ENCODE data around the gene CLEC3B. TPM values are rescaled to one million over a fixed set of nuclear protein-coding genes. Genes with fewer than 3 reads are reported as not detected.
"Not testable (repeated sequence)": the region's sequence is repeated elsewhere in the genome, so short reads cannot be mapped to it uniquely, and the experiment has no call there.

The CLEC3B gene
- total RNA-seq, 2 experiments from 2014 or later: 0.45 TPM; not detected in 1

DNA sequence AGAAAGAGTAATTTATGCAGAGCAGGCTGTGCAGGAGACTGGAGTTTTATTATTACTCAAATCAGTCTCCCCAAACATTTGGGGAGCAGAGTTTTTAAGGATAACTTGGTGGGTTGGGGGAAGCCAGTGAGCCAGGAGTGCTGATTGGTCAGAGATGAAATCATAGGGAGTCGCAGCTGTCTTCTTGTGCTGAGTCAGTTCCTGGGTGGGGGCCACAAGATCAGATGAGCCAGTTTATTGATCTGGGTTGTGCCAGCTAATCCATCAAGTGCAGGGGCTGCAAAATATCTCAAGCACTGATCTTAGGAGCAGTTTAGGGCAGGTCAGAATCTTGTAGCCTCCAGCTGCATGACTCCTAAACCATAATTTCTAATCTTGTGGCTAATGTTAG is 27.7 kb downstream of the CLEC3B start:
- H3K9me3 Mint-ChIP-seq; H3K27ac Mint-ChIP-seq; H3K36me3 Mint-ChIP-seq; DNase-seq; POLR2A ChIA-PET; H3K4me3 Mint-ChIP-seq; ATAC-seq (ENCODE audit: low read depth): not testable (repeated sequence)
- H3K4me1 Mint-ChIP-seq: peaks cover 18% of the 10 kb centered on the region
- H3K27me3 Mint-ChIP-seq: peaks cover 34% of the 10 kb centered on the region

DNA sequence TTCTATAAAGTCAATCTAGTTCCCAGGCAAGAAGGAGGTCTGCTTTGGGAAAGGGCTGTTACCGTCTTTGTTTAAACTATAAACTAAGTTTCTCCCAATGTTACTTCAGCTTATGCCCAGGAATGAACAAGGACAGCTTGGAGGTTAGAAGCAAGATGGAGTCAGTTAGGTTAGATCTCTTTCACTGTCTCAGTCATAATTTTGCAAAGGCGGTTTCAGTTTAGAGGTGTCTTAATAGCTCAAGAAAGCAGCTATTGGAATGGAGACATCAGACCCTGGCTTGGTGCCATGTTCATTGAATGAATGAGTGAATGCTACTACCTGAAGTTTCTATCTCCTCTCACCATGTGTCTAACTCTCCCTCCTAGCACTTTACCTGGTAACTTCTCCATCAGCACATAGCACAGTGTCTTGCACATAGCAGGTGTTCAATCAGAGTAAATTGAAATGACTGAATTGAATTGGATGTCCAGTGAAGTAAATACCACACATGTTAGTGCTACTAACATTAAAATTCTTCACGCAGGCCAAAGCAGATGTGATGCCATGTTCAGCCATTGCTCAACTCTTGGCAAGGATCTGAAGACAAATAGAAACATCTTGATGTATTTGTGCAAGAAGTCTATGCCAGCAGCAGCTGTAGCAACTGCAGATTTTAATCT is 28.2 kb downstream of the CLEC3B start:
- Mint-ChIP-seq H3K36me3 (no peaks in the 10 kb centered on the region), H3K9me3 (no peaks in the 10 kb centered on the region), H3K4me3 (no peak overlapping the region)

DNA sequence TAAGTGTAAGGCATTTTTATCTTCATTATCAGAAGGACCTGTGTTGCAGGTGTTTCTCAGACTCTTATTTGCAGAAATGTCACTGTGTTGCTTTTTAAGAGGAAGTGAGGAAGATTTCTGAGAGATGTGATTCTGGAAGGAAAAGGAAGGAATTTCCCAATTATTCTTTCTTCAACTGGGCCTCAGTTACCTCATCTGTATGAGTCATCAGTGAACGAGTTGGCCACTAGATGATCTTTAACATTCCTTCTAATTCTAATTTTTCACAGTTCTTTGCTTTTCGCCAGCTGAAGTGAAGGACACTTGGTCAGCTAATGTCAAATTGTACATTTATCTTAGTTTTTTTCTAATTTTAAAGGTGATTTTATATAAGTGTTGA is 28.9 kb downstream of the CLEC3B start:
- DNase-seq (no peak), ATAC-seq (ENCODE audit: low read depth) (no peak)
- H3K4me1 Mint-ChIP-seq: peaks cover 18% of the 10 kb centered on the region
- no peak overlapping the region for H3K27ac Mint-ChIP-seq
- peaks cover 23% of the 10 kb centered on the region for H3K27me3 Mint-ChIP-seq
- no peaks in the 10 kb centered on the region for H3K36me3 Mint-ChIP-seq
- POLR2A ChIA-PET: interaction anchor here (1.5 kb wide), 1 partner anchor 13 kb away, joined by 4 read pairs; no protein-coding TSS in a partner anchor
- H3K9me3 Mint-ChIP-seq: no peaks in the 10 kb centered on the region
- no peak overlapping the region for H3K4me3 Mint-ChIP-seq

More for the DNA sequence above, 28.2 kb downstream of the CLEC3B start:
- POLR2A ChIA-PET: no interaction called here
- ATAC-seq (ENCODE audit: low read depth) (no peak), DNase-seq (no peak)
- Mint-ChIP-seq H3K4me1 (peaks cover 18% of the 10 kb centered on the region), H3K27me3 (peaks cover 29% of the 10 kb centered on the region), H3K27ac (no peak overlapping the region)

DNA sequence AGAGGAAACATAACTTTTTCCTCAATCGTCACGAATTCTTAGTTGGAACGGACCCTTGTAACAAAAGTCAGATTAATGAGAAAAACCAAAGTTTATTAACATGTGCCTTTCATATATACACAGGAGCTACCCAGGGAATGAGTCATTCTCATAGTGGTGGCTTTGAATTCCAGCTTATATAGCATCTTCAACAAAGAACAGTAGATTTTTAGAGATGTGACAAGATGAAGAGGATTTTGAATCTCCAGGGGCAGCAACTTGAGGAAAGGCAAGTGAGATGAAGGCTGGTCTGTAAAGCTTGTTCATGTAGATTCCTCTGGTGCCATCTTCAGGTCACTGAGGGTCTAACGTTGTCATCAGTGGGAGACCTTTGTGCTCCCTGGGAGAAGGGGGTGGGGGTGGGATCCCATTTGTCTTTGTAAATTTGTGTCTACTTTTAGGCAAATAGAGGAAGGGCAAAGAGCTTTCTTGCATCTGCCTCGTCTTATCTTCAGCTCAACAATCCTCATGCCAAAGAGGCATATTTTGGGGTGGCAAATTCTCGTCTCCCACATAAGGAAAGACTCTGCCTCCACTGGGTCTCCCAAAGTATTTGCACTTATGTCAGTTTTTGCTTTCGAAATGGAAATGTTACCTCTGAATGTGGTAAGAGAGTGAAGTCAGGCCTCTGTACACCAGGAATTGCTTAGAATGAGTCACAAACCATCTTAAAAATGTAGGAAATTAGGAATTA is 29.5 kb downstream of the CLEC3B start:
- DNase-seq (no peak), ATAC-seq (ENCODE audit: low read depth) (no peak)
- H3K36me3 Mint-ChIP-seq: no peaks in the 10 kb centered on the region
- no peak overlapping the region for H3K4me3 Mint-ChIP-seq
- POLR2A ChIA-PET: interaction anchor here (1.5 kb wide), 1 partner anchor 14 kb away, joined by 4 read pairs; no protein-coding TSS in a partner anchor
- H3K9me3 Mint-ChIP-seq: no peaks in the 10 kb centered on the region
- H3K27me3 Mint-ChIP-seq: peaks cover 18% of the 10 kb centered on the region
- H3K27ac Mint-ChIP-seq: no peak overlapping the region
- H3K4me1 Mint-ChIP-seq: peaks cover 18% of the 10 kb centered on the region

DNA sequence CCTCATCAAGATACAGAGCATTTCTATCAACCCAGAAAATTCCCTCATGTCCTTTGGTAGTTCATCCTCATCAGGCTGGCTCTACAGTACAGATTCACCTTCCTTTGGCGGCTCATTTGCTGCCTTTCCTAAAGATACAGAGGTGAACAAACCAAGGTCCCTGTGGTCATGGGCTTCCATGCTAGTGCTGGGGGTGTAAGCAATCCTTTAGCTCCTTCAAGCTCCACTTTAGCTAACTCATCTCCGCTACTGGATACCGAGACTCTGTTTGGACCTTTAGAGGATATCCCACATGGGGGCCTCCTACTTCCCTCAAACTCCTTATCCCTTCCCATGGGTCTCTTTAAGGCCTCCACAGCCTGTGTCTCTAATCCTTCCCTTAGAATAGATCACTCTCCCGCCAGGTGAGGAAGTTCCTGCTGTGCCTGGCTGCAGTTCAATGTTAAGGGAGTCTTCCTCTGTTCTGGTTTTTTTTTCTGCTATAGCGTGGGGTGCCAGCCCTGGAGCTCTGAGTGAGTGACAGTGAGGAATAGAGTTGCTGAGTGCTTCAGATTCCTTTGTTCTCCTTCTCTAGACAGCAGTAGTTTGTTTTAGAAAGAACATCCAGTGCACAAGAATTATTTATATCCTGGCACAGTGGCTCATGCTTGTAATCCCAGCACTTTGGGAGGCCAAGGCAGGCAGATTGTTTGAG is 30.7 kb downstream of the CLEC3B start:
- no peak for ATAC-seq (ENCODE audit: low read depth)
- no peak for DNase-seq
- no peaks in the 10 kb centered on the region for H3K9me3 Mint-ChIP-seq
- H3K27me3 Mint-ChIP-seq: peaks cover 12% of the 10 kb centered on the region
- no peak overlapping the region for H3K27ac Mint-ChIP-seq
- POLR2A ChIA-PET: interaction anchor here (0.6 to 1.5 kb wide), 2 partner anchors 13 to 15 kb away, joined by 4 to 5 read pairs; no protein-coding TSS in a partner anchor
- no peaks in the 10 kb centered on the region for H3K36me3 Mint-ChIP-seq
- H3K4me3 Mint-ChIP-seq: no peak overlapping the region
- peaks cover 18% of the 10 kb centered on the region for H3K4me1 Mint-ChIP-seq

DNA sequence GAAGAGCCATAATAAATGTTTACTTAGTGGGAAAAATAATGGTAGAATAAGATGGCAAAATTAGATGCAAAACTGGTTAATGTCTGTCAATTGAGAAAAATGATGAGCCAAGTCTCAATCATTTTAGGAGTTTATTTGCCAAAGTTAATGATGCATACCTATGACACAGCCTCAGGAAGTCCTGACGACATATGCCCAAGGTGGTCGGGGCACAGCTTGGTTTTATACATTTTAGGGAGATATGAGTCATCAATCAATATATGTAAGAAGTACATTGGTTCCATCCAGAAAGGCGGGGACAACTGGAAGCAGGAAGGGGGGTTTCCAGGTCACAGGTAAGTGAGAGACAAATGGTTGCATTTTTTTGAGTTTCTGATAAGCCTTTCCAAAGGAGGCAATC is 31.5 kb downstream of the CLEC3B start:
- ATAC-seq (ENCODE audit: low read depth): no peak
- Mint-ChIP-seq H3K4me3 (no peak overlapping the region), H3K4me1 (peaks cover 20% of the 10 kb centered on the region), H3K27ac (no peak overlapping the region), H3K27me3 (peaks cover 12% of the 10 kb centered on the region), H3K9me3 (no peaks in the 10 kb centered on the region), H3K36me3 (no peaks in the 10 kb centered on the region)
- DNase-seq: no peak
- POLR2A ChIA-PET: interaction anchor here (0.6 kb wide), 1 partner anchor 14 kb away, joined by 5 read pairs; no protein-coding TSS in a partner anchor

DNA sequence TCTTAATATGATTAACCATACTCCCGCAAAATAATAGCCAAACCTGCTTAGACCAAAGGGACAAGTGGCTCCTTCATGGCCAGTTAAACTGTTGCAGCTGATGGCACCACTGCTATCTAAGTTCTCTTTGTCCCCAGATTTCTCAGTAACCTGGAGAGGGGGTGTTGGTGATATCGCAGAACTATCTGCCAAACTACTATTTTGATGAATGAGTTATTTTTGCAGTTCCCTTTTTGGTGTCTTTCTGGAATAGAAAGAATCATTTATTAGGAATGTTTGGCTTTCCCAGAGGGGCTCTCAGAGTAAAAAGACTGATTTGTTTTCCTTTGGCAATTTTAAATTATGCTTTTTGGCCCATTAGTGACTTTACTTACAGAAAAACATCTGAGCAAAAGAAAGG is 33.0 kb downstream of the CLEC3B start:
- Mint-ChIP-seq H3K9me3 (no peaks in the 10 kb centered on the region), H3K36me3 (no peaks in the 10 kb centered on the region), H3K27ac (no peak overlapping the region), H3K4me3 (no peak overlapping the region), H3K4me1 (peaks cover 14% of the 10 kb centered on the region), H3K27me3 (peaks cover 12% of the 10 kb centered on the region)
- POLR2A ChIA-PET: interaction anchor here (0.7 kb wide), 1 partner anchor 401 kb away, joined by 3 read pairs; no protein-coding TSS in a partner anchor
- DNase-seq (no peak), ATAC-seq (ENCODE audit: low read depth) (no peak)

DNA sequence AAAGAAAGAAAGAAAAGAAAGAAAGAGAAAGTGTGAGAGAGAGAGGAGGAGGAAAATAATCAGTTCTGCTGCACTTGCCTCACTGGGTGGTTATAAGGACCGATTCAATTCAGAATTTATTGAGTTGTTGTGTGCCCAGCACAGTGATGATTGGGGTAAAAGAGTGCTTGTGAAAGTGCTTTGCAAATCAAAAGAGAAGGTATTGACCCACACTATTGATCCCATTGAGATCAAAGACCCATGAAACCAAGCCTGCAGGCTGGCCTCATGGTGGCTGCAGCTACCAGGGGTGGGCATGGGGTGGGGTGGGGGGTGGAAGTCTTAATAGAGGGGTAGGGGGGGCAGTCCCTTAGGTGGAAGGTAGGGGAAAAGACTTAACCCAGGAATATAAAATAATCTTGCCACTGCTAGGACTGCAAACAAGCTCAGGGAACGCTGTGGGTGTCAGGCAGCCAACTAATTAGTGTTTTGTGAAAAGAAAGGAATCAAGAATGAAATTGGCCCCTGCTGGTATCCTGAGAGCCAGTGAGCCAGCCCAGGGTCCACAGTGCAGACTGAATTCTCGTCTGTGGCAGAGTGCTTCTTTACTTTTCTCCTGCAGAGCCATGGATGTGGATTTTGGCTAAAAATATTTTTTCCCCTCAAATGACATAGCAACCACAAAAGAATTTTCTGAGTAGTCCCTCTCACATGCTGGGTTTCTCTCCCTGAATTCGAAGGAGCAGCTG is 34.2 kb downstream of the CLEC3B start:
- Mint-ChIP-seq H3K9me3 (no peaks in the 10 kb centered on the region), H3K4me3 (no peak overlapping the region), H3K4me1 (peaks cover 18% of the 10 kb centered on the region), H3K27me3 (peaks cover 12% of the 10 kb centered on the region), H3K27ac (no peak overlapping the region), H3K36me3 (no peaks in the 10 kb centered on the region)
- ATAC-seq (ENCODE audit: low read depth) (no peak), DNase-seq (no peak)
- POLR2A ChIA-PET: no interaction called here

DNA sequence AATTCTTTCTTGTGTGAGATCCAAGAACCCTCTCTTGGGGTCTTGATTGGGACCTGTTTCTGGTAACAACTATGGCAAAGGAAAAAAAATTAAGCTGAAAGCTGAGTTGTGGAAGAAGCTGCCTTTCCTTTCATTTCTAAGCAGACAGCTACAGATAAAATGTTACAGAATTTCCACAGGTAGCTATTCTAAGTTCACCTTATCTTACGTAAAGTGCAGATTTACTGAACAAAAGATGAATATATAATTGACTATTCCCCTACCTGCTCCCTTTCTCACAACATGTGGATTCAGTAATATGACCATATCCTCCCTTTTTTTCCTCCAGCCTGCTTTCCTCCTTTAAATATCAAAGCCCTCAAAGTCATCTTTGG is 36.6 kb downstream of the CLEC3B start:
- POLR2A ChIA-PET: interaction anchor here (0.7 kb wide), 2 partner anchors 104 to 109 kb away, joined by 4 to 7 read pairs; no protein-coding TSS in a partner anchor
- DNase-seq (no peak), ATAC-seq (ENCODE audit: low read depth) (no peak)
- Mint-ChIP-seq H3K4me3 (no peak overlapping the region), H3K9me3 (no peaks in the 10 kb centered on the region), H3K4me1 (peaks cover 26% of the 10 kb centered on the region), H3K27me3 (peaks cover 4% of the 10 kb centered on the region), H3K27ac (no peak overlapping the region), H3K36me3 (peaks cover 2% of the 10 kb centered on the region)

DNA sequence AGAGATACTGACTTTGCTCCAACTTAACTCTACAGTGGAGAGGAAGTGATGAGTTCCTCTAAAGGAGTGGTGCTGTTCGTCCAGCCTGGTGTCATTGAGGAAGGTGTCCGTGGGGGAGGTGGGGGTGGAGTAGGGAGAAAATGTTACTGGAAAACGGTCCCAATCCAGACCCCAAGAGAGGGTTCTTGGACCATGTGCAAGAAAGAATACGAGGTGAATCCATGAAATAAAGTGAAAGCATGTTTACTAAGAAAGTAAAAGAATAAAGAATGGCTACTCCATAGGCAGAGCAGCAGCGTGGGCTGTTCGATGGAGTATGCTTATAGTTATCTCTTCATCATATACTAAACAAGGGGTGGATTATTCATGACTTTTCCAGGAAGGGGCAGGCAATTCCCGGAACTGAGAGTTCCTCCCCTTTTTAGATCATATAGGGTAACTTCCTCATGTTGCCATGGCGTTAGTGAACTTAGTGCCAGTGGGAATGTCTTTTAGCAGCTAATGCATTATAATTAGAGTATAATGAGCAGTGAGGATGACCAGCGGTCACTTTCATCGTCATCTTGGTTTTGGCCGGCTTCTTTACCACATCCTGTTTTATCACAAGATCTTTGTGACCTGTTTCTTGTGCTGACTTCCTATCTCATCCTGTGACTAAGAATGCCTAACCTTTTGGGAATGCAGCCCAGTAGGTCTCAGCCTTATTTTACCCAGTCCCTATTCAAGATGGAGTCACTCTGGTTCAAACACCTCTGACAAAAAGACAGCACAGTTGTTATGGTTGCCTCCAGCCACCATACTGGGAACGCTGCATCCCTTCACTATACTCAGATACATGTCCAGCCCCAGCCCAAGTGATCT is 38.6 kb downstream of the CLEC3B start:
- H3K4me1 Mint-ChIP-seq: peaks cover 24% of the 10 kb centered on the region
- DNase-seq: peak; percentile 42
- H3K9me3 Mint-ChIP-seq: no peaks in the 10 kb centered on the region
- POLR2A ChIA-PET: interaction anchor here (0.5 to 1.0 kb wide), 2 partner anchors 21 to 54 kb away, joined by 3 read pairs; no protein-coding TSS in a partner anchor
- H3K4me3 Mint-ChIP-seq: peak overlapping the region; percentile 74
- peak; percentile 82 for ATAC-seq (ENCODE audit: low read depth)
- peaks cover 9% of the 10 kb centered on the region for H3K27me3 Mint-ChIP-seq
- H3K27ac Mint-ChIP-seq: peak overlapping the region; percentile 75
- peaks cover 2% of the 10 kb centered on the region for H3K36me3 Mint-ChIP-seq

DNA sequence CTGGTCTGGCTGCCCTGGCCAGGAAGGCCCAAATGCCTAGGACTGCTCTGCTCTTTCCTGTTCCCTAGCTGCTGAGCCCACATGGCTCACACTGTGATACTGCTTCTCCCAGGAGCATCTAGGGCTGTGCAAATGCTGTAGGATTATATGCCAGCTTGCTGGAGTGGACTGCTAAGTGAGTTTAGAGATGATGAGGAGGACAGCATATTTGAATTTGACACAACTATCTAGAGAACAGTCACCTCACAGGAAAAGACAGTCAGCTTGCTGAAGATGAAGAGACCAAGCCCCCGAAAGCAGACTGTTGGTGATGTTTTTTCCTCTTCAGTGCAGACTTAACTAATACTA is 39.2 kb downstream of the CLEC3B start:
- H3K27me3 Mint-ChIP-seq: peaks cover 9% of the 10 kb centered on the region
- peaks cover 24% of the 10 kb centered on the region for H3K4me1 Mint-ChIP-seq
- peaks cover 2% of the 10 kb centered on the region for H3K36me3 Mint-ChIP-seq
- POLR2A ChIA-PET: no interaction called here
- ATAC-seq (ENCODE audit: low read depth): no peak
- no peaks in the 10 kb centered on the region for H3K9me3 Mint-ChIP-seq
- no peak for DNase-seq
- H3K27ac Mint-ChIP-seq: peak overlapping the region; percentile 75
- H3K4me3 Mint-ChIP-seq: peak overlapping the region; percentile 74

DNA sequence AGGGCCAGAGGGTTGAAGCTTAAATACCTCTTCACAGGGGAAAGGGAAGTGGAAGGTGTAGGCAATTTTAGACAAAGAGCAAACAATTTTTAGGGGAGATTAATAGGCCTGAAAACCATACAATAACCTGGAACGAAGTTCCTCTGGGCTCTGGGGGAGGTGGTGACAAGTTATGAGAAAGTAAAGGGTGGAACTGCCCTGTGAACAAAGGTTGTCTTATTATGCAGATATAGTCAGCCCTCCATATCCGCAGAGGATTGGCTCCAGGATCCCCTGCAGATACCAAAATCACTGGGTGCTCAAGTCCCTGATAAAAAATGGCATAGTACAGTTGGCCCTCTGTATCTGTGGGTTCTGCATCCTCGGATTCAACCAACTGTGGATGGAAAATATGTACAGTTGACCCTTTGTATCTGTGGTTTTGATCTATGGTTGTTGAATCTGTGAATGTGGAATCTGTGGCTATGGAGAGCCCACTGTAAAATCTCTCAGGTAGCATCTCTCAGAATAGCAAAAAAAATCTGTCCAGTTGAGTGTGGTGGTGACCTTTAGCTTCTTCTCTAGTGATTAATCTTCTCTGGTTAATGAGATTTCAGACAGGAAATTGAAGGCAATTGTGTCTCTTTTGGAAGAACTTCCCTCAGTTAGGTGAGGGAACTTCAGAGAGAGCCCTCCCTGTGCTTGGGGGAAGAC is 40.2 kb downstream of the CLEC3B start:
- Mint-ChIP-seq H3K4me3 (no peak overlapping the region), H3K27me3 (peaks cover 9% of the 10 kb centered on the region), H3K4me1 (peaks cover 24% of the 10 kb centered on the region), H3K27ac (peak overlapping the region; percentile 26), H3K9me3 (no peaks in the 10 kb centered on the region), H3K36me3 (peaks cover 2% of the 10 kb centered on the region)
- DNase-seq: no peak
- ATAC-seq (ENCODE audit: low read depth): no peak
- POLR2A ChIA-PET: no interaction called here
